Esophagus squamous epithelium (tissue), 4 donors: ENCODE data around the gene KIAA1191.

Experiments
- CTCF ChIP-seq, 6 experiments: fragments of 450-650 bp in 4 of 6; fragments of 200-600 bp in 2 of 6; sonication (generic) in 2 of 6; IDR thresholded peaks; one replicate each; pipeline ENCODE4 v1.5.1; 2016 to 2019; ENCODE audit warnings: antibody characterized with exemption in 6 of 6, mild to moderate bottlenecking in 4 of 6, moderate library complexity in 4 of 6
- POLR2A ChIP-seq, 4 donors: fragments of 450-650 bp; IDR thresholded peaks; one replicate each; pipeline ENCODE4 v1.6.1; 2017; ENCODE audit warnings: antibody characterized with exemption in 4 of 4, mild to moderate bottlenecking in 4 of 4, moderate library complexity in 3 of 4

DNA sequence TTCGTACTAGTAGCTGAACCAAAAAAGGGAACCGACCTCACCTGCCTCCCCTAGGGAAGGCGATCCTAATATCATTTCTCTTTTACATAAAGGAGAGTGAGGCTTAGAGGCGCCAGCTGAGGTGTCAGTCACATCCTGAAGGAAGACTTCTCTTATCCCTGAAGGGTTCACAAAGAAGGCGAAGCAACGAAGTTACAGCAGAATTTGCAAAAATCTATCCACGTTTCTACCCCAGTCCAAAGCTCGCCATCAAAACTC, 598 bp upstream of the KIAA1191 start:
- no peak for TF ChIP-seq POLR2A (IDR thresholded peaks at IDR 0.05)
- no peak for TF ChIP-seq CTCF (IDR thresholded peaks at IDR 0.05)
